ENCODE data around the gene ACTL9. TPM values are rescaled to one million over a fixed set of nuclear protein-coding genes. Genes with fewer than 3 reads are reported as not detected.
"Not testable (repeated sequence)": the region's sequence is repeated elsewhere in the genome, so short reads cannot be mapped to it uniquely, and the experiment has no call there.

The ACTL9 gene
- total and polyA plus RNA-seq, 5 donors from 2014 or later, result not detected

GRCh38 chr19:8710337-8710736, 11.7 kb upstream of the ACTL9 start:
- not testable (repeated sequence) for H3K9me3 ChIP-seq (ENCODE audit: control insufficient read depth in 2 of 2, low read length in 2 of 2)

GRCh38 chr19:8705742-8706141, 7.1 kb upstream of the ACTL9 start:
- peak in 1 of 3 donors; percentile 70 for DNase-seq
- no peak overlapping the region for H3K27ac ChIP-seq (ENCODE audit: insufficient read depth, low read length, poor library complexity, severe bottlenecking)

More at GRCh38 chr19:8710337-8710736, 11.7 kb upstream of the ACTL9 start:
- not testable (repeated sequence) for H3K36me3 ChIP-seq (ENCODE audit: control insufficient read depth, insufficient read depth, low read length); DNase-seq; H3K27me3 Mint-ChIP-seq; H3K36me3 Mint-ChIP-seq; H3K27me3 ChIP-seq (ENCODE audit: control insufficient read depth, insufficient read depth, low read length); H3K27ac Mint-ChIP-seq; H3K4me3 Mint-ChIP-seq; H3K4me1 ChIP-seq (ENCODE audit: control insufficient read depth, insufficient read depth, low read length, poor library complexity, severe bottlenecking); H3K27ac ChIP-seq (ENCODE audit: insufficient read depth, low read length, poor library complexity, severe bottlenecking); ATAC-seq (ENCODE audit: low read depth in 2 of 2); H3K4me3 ChIP-seq (ENCODE audit: low read depth, low read length)
- peaks cover 2 to 11% (median 5%) of the 10 kb centered on the region in 4 donors for H3K4me1 Mint-ChIP-seq
- peaks cover 0 to 11% (median 4%) of the 10 kb centered on the region in 7 donors for H3K9me3 Mint-ChIP-seq

GRCh38 chr19:8705304-8705703, 6.7 kb upstream of the ACTL9 start:
- H3K9me3 ChIP-seq (ENCODE audit: control insufficient read depth in 2 of 2, low read length in 2 of 2); H3K27me3 Mint-ChIP-seq; H3K4me3 ChIP-seq (ENCODE audit: low read depth, low read length); H3K27me3 ChIP-seq (ENCODE audit: control insufficient read depth, insufficient read depth, low read length); H3K36me3 ChIP-seq (ENCODE audit: control insufficient read depth, insufficient read depth, low read length); H3K36me3 Mint-ChIP-seq; H3K27ac ChIP-seq (ENCODE audit: insufficient read depth, low read length, poor library complexity, severe bottlenecking); H3K9me3 Mint-ChIP-seq: not testable (repeated sequence)
- peaks cover 20% of the 10 kb centered on the region for H3K4me1 ChIP-seq (ENCODE audit: control insufficient read depth, insufficient read depth, low read length, poor library complexity, severe bottlenecking)
- peak in 1 of 2 donors; percentile 38 for ATAC-seq (ENCODE audit: low read depth in 2 of 2)
- Mint-ChIP-seq H3K27ac (peak overlapping the region; percentile 7 to 72 (median 12)), H3K4me3 (peak overlapping the region in 2 of 4 donors; percentile 10 to 30), H3K4me1 (peaks cover 5 to 40% (median 9%) of the 10 kb centered on the region in 4 donors)
- peak in 1 of 3 donors; percentile 46 for DNase-seq

More at GRCh38 chr19:8705742-8706141, 7.1 kb upstream of the ACTL9 start:
- Histone ChIP-seq H3K9me3 (ENCODE audit: control insufficient read depth in 2 of 2, low read length in 2 of 2) (no peaks in the 10 kb centered on the region), H3K27me3 (ENCODE audit: control insufficient read depth, insufficient read depth, low read length) (peaks cover 3% of the 10 kb centered on the region), H3K4me3 (ENCODE audit: low read depth, low read length) (peak overlapping the region; percentile 42), H3K36me3 (ENCODE audit: control insufficient read depth, insufficient read depth, low read length) (no peaks in the 10 kb centered on the region), H3K4me1 (ENCODE audit: control insufficient read depth, insufficient read depth, low read length, poor library complexity, severe bottlenecking) (peaks cover 20% of the 10 kb centered on the region)
- Mint-ChIP-seq H3K27me3 (peaks cover 5% of the 10 kb centered on the region), H3K36me3 (no peaks in the 10 kb centered on the region), H3K9me3 (no peaks in the 10 kb centered on the region), H3K4me3 (peak overlapping the region in 3 of 4 donors; percentile 3 to 30 (median 29)), H3K4me1 (peaks cover 5 to 40% (median 9%) of the 10 kb centered on the region in 4 donors), H3K27ac (peak overlapping the region; percentile 12 to 72 (median 39))
- ATAC-seq (ENCODE audit: low read depth in 2 of 2), result peak; percentile 51 to 52

- Histone ChIP-seq H3K4me3 (ENCODE audit: low read depth, low read length) (no peak overlapping the region), H3K4me1 (ENCODE audit: control insufficient read depth, insufficient read depth, low read length, poor library complexity, severe bottlenecking) (peaks cover 20% of the 10 kb centered on the region), H3K27ac (ENCODE audit: insufficient read depth, low read length, poor library complexity, severe bottlenecking) (no peak overlapping the region), H3K36me3 (ENCODE audit: control insufficient read depth, insufficient read depth, low read length) (no peaks in the 10 kb centered on the region), H3K9me3 (ENCODE audit: control insufficient read depth in 2 of 2, low read length in 2 of 2) (no peaks in the 10 kb centered on the region), H3K27me3 (ENCODE audit: control insufficient read depth, insufficient read depth, low read length) (no peaks in the 10 kb centered on the region)
- DNase-seq, result no peak
- Mint-ChIP-seq H3K4me3 (no peak overlapping the region), H3K27ac (peak overlapping the region in 1 of 3 donors; percentile 83), H3K9me3 (no peaks in the 10 kb centered on the region), H3K36me3 (no peaks in the 10 kb centered on the region), H3K27me3 (peaks cover 14% of the 10 kb centered on the region), H3K4me1 (peaks cover 5 to 38% (median 9%) of the 10 kb centered on the region in 4 donors)
- ATAC-seq (ENCODE audit: low read depth in 2 of 2), result no peak
Observed at GRCh38 chr19:8703223-8703622, 4.6 kb upstream of the ACTL9 start.

GRCh38 chr19:8702350-8702749, 3.8 kb upstream of the ACTL9 start:
- H3K4me1 ChIP-seq (ENCODE audit: control insufficient read depth, insufficient read depth, low read length, poor library complexity, severe bottlenecking), result peaks cover 20% of the 10 kb centered on the region
- H3K36me3 Mint-ChIP-seq, result no peaks in the 10 kb centered on the region

GRCh38 chr19:8700956-8701355, 2.4 kb upstream of the ACTL9 start:
- H3K27ac Mint-ChIP-seq, result no peak overlapping the region
- peak overlapping the region in 1 of 4 donors; percentile 8 for H3K4me3 Mint-ChIP-seq
- peaks cover 14% of the 10 kb centered on the region for H3K27me3 Mint-ChIP-seq
- no peaks in the 10 kb centered on the region for H3K9me3 ChIP-seq (ENCODE audit: control insufficient read depth in 2 of 2, low read length in 2 of 2)
- H3K9me3 Mint-ChIP-seq, result no peaks in the 10 kb centered on the region
- DNase-seq (no peak), ATAC-seq (ENCODE audit: low read depth in 2 of 2) (no peak)
- peaks cover 2 to 36% (median 9%) of the 10 kb centered on the region in 4 donors for H3K4me1 Mint-ChIP-seq
- H3K27me3 ChIP-seq (ENCODE audit: control insufficient read depth, insufficient read depth, low read length), result no peaks in the 10 kb centered on the region
- peaks cover 19% of the 10 kb centered on the region for H3K4me1 ChIP-seq (ENCODE audit: control insufficient read depth, insufficient read depth, low read length, poor library complexity, severe bottlenecking)
- H3K36me3 ChIP-seq (ENCODE audit: control insufficient read depth, insufficient read depth, low read length), result no peaks in the 10 kb centered on the region
- H3K36me3 Mint-ChIP-seq, result no peaks in the 10 kb centered on the region
- H3K4me3 ChIP-seq (ENCODE audit: low read depth, low read length), result no peak overlapping the region
- no peak overlapping the region for H3K27ac ChIP-seq (ENCODE audit: insufficient read depth, low read length, poor library complexity, severe bottlenecking)

More at GRCh38 chr19:8702350-8702749, 3.8 kb upstream of the ACTL9 start:
- Mint-ChIP-seq H3K4me1 (peaks cover 5 to 38% (median 9%) of the 10 kb centered on the region in 4 donors), H3K27ac (peak overlapping the region in 2 of 3 donors; percentile 4 to 59), H3K9me3 (no peaks in the 10 kb centered on the region), H3K4me3 (peak overlapping the region in 2 of 4 donors; percentile 30 to 65), H3K27me3 (peaks cover 14% of the 10 kb centered on the region)
- H3K27ac ChIP-seq (ENCODE audit: insufficient read depth, low read length, poor library complexity, severe bottlenecking), result no peak overlapping the region
- ATAC-seq (ENCODE audit: low read depth in 2 of 2), result peak in 1 of 2 donors; percentile 17
- peak overlapping the region; percentile 19 for H3K4me3 ChIP-seq (ENCODE audit: low read depth, low read length)
- H3K36me3 ChIP-seq (ENCODE audit: control insufficient read depth, insufficient read depth, low read length), result no peaks in the 10 kb centered on the region
- DNase-seq, result peak in 1 of 3 donors; percentile 48
- H3K9me3 ChIP-seq (ENCODE audit: control insufficient read depth in 2 of 2, low read length in 2 of 2), result no peaks in the 10 kb centered on the region
- H3K27me3 ChIP-seq (ENCODE audit: control insufficient read depth, insufficient read depth, low read length), result no peaks in the 10 kb centered on the region

- Mint-ChIP-seq H3K4me3 (no peak overlapping the region), H3K27ac (peak overlapping the region in 1 of 3 donors; percentile 72), H3K9me3 (no peaks in the 10 kb centered on the region), H3K36me3 (no peaks in the 10 kb centered on the region), H3K4me1 (peaks cover 0 to 25% (median 6%) of the 10 kb centered on the region in 4 donors), H3K27me3 (peaks cover 18% of the 10 kb centered on the region)
- DNase-seq (no peak), ATAC-seq (ENCODE audit: low read depth in 2 of 2) (no peak)
- H3K36me3 ChIP-seq (ENCODE audit: control insufficient read depth, insufficient read depth, low read length), result no peaks in the 10 kb centered on the region
- no peak overlapping the region for H3K4me3 ChIP-seq (ENCODE audit: low read depth, low read length)
- peaks cover 13% of the 10 kb centered on the region for H3K4me1 ChIP-seq (ENCODE audit: control insufficient read depth, insufficient read depth, low read length, poor library complexity, severe bottlenecking)
- H3K27me3 ChIP-seq (ENCODE audit: control insufficient read depth, insufficient read depth, low read length), result no peaks in the 10 kb centered on the region
- no peak overlapping the region for H3K27ac ChIP-seq (ENCODE audit: insufficient read depth, low read length, poor library complexity, severe bottlenecking)
- no peaks in the 10 kb centered on the region for H3K9me3 ChIP-seq (ENCODE audit: control insufficient read depth in 2 of 2, low read length in 2 of 2)
Observed at GRCh38 chr19:8699908-8700307, 1.3 kb upstream of the ACTL9 start.
